Measurements from ENCODE around the gene UGP2. TPM values are rescaled to one million over a fixed set of nuclear protein-coding genes. Genes with fewer than 3 reads are reported as not detected.
"Not testable (repeated sequence)": the region's sequence is repeated elsewhere in the genome, so short reads cannot be mapped to it uniquely, and the experiment has no call there.

Gene UGP2
- total RNA-seq, 1 donor from 2014 or later, result 563 TPM

- DNase-seq (ENCODE audit: low spot score), result no peak
These were observed 4.6 kb upstream of the UGP2 start for GRCh38 chr2:63837036-63837594.

- no peak for DNase-seq (ENCODE audit: low spot score)
These were observed 1.5 kb upstream of the UGP2 start for GRCh38 chr2:63840081-63840784.

DNA sequence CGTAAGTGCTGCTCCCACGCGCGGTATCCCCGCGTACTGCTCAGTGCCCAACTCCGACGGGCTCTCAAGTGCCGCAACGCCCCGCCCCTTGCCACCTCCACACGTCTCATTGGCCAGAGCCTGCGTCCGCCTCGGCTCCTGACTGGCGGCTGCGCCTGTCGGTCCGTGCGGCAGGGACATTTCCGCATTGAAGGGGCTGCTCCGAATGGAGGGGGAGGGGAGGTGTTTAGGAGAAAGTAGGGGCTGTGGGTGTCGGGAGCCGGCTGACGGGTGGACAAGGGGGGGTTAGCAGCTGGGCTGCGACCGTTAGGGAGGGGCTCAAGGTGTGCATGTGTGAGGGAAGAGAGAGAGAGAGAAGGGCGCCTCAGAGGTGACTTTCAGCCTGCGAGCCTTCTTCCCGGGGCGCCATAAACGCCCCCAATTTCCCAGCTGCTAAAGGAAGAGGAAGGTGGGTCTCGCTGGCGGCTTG lies 877 bp upstream of the UGP2 start:
- DNase-seq (ENCODE audit: low spot score), result peak; percentile 99

DNA sequence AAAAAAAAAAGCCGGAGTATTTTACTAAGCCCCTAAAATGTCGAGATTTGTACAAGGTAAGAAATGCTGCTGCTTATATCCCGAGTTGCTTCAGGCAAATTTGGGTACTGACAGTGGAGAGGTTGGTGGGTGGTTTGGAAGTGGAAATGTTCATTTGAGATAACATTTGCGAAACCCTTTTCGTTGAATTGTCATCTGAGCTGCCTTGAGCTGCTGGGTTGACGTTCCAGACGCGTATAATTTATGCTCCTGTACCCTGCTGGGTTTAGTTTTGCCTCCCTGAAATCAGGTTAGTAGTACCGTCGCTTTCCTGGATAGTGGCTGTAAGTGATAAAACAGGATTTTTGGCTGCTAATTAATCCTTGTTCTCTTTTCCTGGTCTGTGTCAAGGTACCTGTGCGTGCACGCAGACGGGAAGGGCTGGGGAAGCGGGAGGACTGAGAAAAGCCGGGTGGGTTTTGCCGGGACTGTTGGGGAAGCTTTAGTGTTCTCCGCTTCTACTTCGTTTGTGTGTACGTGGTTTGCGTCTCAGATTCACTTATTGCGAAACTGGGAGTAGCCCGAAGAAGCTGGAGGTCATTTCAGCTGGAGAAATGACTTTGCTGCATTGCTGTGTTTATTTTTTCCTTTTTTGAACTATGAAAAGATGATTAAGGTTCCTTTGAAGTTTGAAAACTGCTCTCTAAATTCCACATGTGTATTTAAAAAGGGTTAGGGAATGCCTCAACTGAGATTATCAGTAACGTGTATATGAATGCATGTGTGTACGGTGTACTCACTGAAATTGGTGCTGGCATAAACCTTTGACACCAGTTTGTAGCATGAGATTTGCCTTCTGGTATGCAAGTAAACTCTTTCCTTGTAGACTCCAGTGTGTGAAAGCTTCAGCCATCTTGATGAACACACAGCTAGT lies 709 bp downstream of the UGP2 start:
- no peak for DNase-seq (ENCODE audit: low spot score)

DNA sequence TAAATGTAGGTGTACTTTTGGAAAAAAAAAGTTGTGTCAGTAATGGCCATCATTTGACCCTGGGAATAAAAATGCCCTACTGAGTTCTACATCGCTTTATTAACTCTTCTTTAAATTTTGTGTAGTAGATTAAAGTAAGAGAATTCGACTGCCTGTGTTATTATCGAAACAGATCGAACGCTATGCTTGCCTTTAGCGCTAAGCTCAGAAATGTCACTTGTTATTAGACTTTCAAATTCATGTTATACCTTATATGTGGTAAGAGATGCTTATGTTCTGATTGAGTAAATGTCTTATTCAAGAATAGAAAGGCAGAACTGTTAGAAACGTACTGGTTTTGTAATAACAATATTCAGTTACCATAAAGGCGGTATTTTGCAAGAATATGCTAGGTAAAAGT lies 1.4 kb downstream of the UGP2 start:
- no peak for DNase-seq (ENCODE audit: low spot score)

DNA sequence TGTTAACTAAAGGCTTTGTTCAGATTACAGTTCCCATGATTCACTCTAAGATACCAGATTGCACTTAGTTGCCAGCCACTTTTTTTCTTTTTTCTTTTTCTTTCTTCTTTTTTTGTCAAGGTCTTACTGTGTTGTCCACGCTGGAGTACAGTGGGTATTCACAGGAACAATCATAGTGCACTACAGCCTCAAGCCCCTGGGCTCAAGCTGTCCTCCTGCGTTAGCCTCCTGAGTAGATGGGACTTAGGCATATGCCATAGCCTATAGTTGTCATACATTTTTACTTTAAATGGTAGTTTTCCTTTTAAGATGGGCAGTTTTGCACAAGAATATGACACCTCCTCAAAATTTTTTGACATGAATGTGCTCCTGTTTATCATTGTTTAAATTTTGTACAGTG lies 2.1 kb downstream of the UGP2 start:
- no peak for DNase-seq (ENCODE audit: low spot score)

DNA sequence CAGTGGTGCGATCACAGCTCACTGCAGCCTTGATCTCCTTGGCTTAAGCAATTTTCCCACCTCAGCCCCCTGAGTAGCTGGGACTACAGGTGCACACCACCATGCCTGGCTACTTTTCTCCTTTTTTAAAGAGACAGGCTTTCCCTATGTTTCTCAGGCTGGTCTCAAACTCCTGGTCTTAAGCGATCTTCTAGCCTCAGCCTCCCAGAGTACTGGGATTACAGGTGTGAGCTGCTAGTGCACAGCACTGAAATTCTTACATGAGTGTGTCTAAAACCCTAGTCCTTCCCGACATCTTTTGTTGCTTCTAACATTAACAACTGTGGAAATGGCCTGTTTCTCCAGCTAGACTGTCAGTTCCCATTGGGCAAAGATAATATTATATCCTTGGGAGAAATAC lies 2.9 kb downstream of the UGP2 start:
- DNase-seq (ENCODE audit: low spot score), result no peak

DNA sequence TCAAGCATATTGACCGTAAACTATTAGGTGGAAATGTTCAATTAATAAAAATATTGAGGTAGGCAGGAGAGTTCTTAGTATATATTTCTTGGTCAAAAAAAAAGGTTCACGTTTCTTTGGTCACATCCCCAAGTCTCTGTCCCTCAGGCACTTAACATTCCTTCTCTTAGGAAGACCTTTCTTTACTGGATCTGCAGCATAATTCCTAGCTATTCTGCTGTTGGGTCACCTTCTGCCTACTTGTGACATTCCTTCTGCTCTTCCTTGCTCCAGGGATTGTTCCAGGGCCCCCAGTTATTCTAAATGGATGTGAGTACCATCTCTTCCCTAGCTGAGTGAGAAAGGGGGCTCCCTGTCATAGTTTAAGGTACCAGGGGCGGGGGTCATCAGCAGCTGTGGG lies 4.2 kb downstream of the UGP2 start:
- DNase-seq (ENCODE audit: low spot score), result no peak

DNA sequence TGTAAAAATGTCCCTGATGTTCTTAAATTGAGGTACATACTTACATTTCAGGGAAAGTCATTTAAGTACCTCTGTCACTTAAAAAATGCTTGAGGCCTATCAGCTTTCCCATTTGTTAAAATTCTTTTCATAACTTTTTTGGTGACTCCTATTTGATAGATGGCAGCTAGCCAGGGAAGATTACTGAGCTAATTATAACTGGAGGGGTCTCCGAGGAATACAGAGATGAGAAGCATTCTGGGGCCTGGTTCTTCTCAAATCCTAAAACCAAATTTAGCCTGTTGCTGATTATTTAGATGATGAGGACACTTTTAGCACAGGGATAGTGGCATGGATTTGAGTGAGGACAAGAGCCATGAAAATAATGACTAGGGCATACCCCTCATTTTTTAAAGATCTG lies 4.8 kb downstream of the UGP2 start:
- no peak for DNase-seq (ENCODE audit: low spot score)

DNA sequence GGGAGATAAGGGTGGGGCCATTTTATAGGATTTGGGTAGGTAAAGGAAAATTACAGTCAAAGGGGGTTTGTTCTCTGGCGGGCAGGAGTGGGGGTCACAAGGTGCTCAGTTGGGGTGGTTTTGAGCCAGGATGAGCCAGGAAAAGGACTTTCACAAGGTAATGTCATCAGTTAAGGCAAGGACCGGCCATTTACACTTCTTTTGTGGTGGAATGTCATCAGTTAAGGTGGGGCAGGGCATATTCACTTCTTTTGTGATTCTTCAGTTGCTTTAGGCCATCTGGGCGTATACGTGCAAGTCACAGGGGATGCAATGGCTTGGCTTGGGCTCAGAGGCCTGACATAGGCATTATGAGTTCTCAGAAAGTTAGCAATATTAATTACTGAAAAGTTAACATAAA lies 5.9 kb downstream of the UGP2 start:
- not testable (repeated sequence) for DNase-seq (ENCODE audit: low spot score)

GRCh38 chr2:63849381-63850203 lies 7.9 kb downstream of the UGP2 start:
- no peak for DNase-seq (ENCODE audit: low spot score)

GRCh38 chr2:63850204-63850571 lies 8.5 kb downstream of the UGP2 start:
- no peak for DNase-seq (ENCODE audit: low spot score)

DNA sequence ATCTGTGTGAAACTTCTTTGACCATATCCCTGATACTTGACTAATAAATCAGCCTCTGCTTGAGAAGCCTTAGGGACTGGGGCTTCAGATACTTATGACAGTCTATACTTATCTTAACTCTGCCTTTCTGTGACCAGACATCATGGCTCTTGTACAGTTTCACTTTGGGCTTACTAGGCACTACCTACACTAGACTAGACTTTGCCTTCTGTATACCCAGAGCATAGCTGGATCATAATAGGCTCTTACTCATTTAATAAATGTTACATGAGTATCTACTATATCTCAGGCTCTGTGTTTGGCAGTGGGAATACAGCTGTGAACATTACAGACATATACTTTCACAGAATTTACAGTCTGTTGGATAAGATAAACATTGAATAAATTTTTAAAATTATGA lies 9.0 kb downstream of the UGP2 start:
- no peak for DNase-seq (ENCODE audit: low spot score)

GRCh38 chr2:63851691-63852311 lies 10.1 kb downstream of the UGP2 start:
- no peak for DNase-seq (ENCODE audit: low spot score)

- no peak for DNase-seq (ENCODE audit: low spot score)
These were observed 12.0 kb downstream of the UGP2 start for GRCh38 chr2:63853527-63854310.

- no peak for DNase-seq (ENCODE audit: low spot score)
These were observed 14.0 kb downstream of the UGP2 start for GRCh38 chr2:63855418-63856302.

DNA sequence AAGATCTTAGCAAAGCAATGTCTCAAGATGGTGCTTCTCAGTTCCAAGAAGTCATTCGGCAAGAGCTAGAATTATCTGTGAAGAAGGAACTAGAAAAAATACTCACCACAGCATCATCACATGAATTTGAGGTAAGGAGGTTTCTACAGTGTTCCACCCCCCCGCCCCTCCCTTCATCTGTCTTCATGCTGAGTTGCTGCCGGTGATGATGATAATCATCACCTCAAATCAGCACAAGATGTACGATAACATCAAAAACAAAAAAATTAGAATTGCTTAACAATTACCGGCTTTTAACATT lies 14.6 kb downstream of the UGP2 start:
- DNase-seq (ENCODE audit: low spot score), result no peak

DNA sequence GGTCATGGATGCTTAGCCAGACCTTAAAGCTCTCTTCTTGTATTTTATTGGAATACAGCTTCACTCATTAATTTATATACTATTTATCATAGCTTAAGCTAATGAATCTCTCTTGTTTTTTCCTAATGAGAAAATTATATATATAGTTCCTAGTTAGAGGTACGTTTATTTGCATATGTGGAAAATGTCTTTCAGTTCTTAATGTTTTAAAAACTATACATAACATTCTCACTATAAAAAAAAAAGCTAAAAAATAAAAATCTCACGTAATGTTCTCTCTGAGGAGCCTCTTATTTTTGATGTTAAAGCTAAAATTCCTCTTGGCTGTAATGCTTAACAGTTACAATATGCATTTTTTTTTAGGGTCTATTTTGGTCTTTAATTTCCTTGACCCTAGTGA lies 16.6 kb downstream of the UGP2 start:
- DNase-seq (ENCODE audit: low spot score), result no peak

GRCh38 chr2:63861220-63861822 lies 19.6 kb downstream of the UGP2 start:
- no peak for DNase-seq (ENCODE audit: low spot score)

Measured in mesenteric fat pad (tissue), 1 donor.